ENCODE data around the gene DENND2C.

- TF ChIP-seq CTCF (IDR thresholded peaks at IDR 0.05) (no peak), EZH2 (IDR thresholded peaks at IDR 0.05) (no peak), EZH2phosphoT487 (IDR thresholded peaks at IDR 0.05) (no peak)
These were observed 115.3 kb downstream of the DENND2C start for GRCh38 chr1:114554577-114554976.

All from neural progenitor cell (in vitro differentiated cells).